ENCODE measurements around the gene HSPA4L.

- TF ChIP-seq SMC3 (IDR thresholded peaks at IDR 0.05; ENCODE audit: borderline replicate concordance, low read length) = no peak
- TF ChIP-seq BCLAF1 (IDR thresholded peaks at IDR 0.05) = no peak
- no peak for TF ChIP-seq HCFC1 (IDR thresholded peaks at IDR 0.05; ENCODE audit: low read length)
- TF ChIP-seq SKIL (IDR thresholded peaks at IDR 0.05; ENCODE audit: low read depth, poor library complexity, severe bottlenecking) = no peak
- no peak for TF ChIP-seq PBX3 (IDR thresholded peaks at IDR 0.05; ENCODE audit: insufficient replicate concordance, low read depth, low read length)
Measured at GRCh38 chr4:127822430-127822829, 40.3 kb downstream of the HSPA4L start.
